PC-9 (cell line): ENCODE measurements around the gene SNRNP40. TPM values are rescaled to one million over a fixed set of nuclear protein-coding genes. Genes with fewer than 3 reads are reported as not detected.

Experiments
- BruUV-seq: library from RNA; stranded (reverse); fragments of 400-500 nt; replicated peaks from 2 replicates; lab custom pipeline; 2021; lab: Mats Ljungman, UMichigan
- CTCF ChIA-PET: fragments of 300-600 bp; sonication (Branson Sonifier 250); formaldehyde crosslinking; loops from one replicate; lab custom pipeline; 2022; ENCODE audit warnings: antibody characterized with exemption; lab: Charles Lee
- POLR2A ChIA-PET: fragments of 300-600 bp; sonication (Branson Sonifier 250); formaldehyde crosslinking; loops from one replicate; lab custom pipeline; 2022; ENCODE audit warnings: antibody characterized with exemption; ENCODE audit not compliant: unreplicated experiment; lab: Charles Lee
- DNase-seq, 2 experiments: peaks; one replicate each; pipeline versions ENCODE4 v3.0.0 to v3.0.0-alpha.2; 2015 to 2022; ENCODE audit warnings: mixed read lengths in 1 of 2
- H2AFZ ChIP-seq: fragments of 200-600 bp; sonication (generic); 2 replicates; pipeline ENCODE4 v1.8.1; 2017; ENCODE audit warnings: antibody characterized with exemption
- H3F3A ChIP-seq: fragments of 200-600 bp; sonication (generic); 2 replicates; pipeline ENCODE4 v1.8.1; 2017; ENCODE audit warnings: antibody characterized with exemption, mild to moderate bottlenecking, low read depth; ENCODE audit not compliant: insufficient read depth
- H3K27ac ChIP-seq: fragments of 200-600 bp; sonication (generic); 2 replicates; pipeline ENCODE4 v1.6.1; 2016; ENCODE audit warnings: mixed run types
- H3K27me3 ChIP-seq: fragments of 200-600 bp; sonication (generic); 2 replicates; pipeline ENCODE4 v1.6.1; 2016; ENCODE audit warnings: low read depth, mixed run types; ENCODE audit not compliant: insufficient read depth
- H3K36me3 ChIP-seq: fragments of 200-600 bp; sonication (generic); 2 replicates; pipeline ENCODE4 v1.6.1; 2016; ENCODE audit warnings: low read depth, mixed run types
- H3K4me1 ChIP-seq: fragments of 200-600 bp; sonication (generic); replicated peaks from 2 replicates; pipeline ENCODE4 v1.6.1; 2016; ENCODE audit warnings: mixed run types; ENCODE audit not compliant: insufficient read depth
- H3K4me2 ChIP-seq: fragments of 200-600 bp; sonication (generic); 2 replicates; pipeline ENCODE4 v1.6.1; 2017; ENCODE audit warnings: mixed run types
- H3K4me3 ChIP-seq: fragments of 200-600 bp; sonication (generic); 2 replicates; pipeline ENCODE4 v1.6.1; 2016; ENCODE audit warnings: mixed run types
- H3K79me2 ChIP-seq: fragments of 200-600 bp; sonication (generic); 2 replicates; pipeline ENCODE4 v1.6.1; 2017; ENCODE audit warnings: low read depth, mixed run types
- H3K9me2 ChIP-seq: fragments of 200-600 bp; sonication (generic); 2 replicates; pipeline ENCODE4 v1.8.1; 2017; ENCODE audit warnings: mild to moderate bottlenecking; ENCODE audit not compliant: insufficient read depth
- H3K9me3 ChIP-seq: fragments of 200-600 bp; sonication (generic); 2 replicates; pipeline ENCODE4 v1.8.1; 2016; ENCODE audit warnings: low read depth; ENCODE audit not compliant: insufficient read depth
- H4K20me1 ChIP-seq: fragments of 200-600 bp; sonication (generic); 2 replicates; pipeline ENCODE4 v1.8.1; 2017; ENCODE audit not compliant: insufficient read depth
- EZH2 ChIP-seq: fragments of 200-600 bp; sonication (generic); IDR thresholded peaks from 2 replicates; pipeline ENCODE4 v1.8.0; 2017; ENCODE audit warnings: antibody characterized with exemption, low read depth
- intact Hi-C: fragments of 100-400 bp; cut with micrococcal nuclease; formaldehyde crosslinking; loops from one replicate; pipeline ENCODE4 v1.10.0; 2022; ENCODE audit not compliant: unreplicated experiment
- total RNA-seq: library from RNA; stranded (reverse); gene quantifications from 2 replicates; pipeline ENCODE4 v1.2.3, GENCODE V29; 2021
- TF ChIP-seq, protein P1 (sequence below): fragments of 200-600 bp; sonication (generic); conservative IDR thresholded peaks from 2 replicates; pipeline ENCODE4 v1.6.1; 2017; ENCODE audit warnings: mixed run types, antibody characterized with exemption, mild to moderate bottlenecking, moderate library complexity

The SNRNP40 gene
- total RNA-seq, 1 experiment from 2014 or later, result 59.5 TPM

DNA sequence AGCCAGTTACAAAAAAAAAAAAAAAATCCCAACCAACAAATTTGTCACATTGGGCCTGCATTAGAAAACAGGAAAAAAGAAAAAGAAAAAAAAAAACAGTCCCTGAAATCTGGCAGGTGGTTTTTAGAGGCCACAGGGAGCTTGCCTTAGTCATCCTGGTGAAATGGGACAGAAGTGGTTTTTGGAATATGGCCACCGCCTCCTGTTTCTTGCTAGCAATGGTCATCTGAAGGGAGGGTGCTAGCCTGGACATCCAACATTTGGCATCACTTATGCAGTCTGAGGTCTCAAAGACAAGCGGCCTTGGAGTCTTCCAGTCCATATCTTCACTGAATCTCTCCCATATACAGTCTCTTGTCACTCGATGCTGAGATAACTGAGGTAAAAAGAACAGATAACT is 36.8 kb downstream of the SNRNP40 start:
- H3K27me3 ChIP-seq, result no peaks in the 10 kb centered on the region
- POLR2A ChIA-PET, result no interaction called here
- BruUV-seq, result no TSS peak
- no peak overlapping the region for H2AFZ ChIP-seq
- no peaks in the 10 kb centered on the region for H3F3A ChIP-seq
- no peak overlapping the region for H3K27ac ChIP-seq
- H3K4me1 ChIP-seq, result no peaks in the 10 kb centered on the region
- no peak overlapping the region for H3K4me3 ChIP-seq
- H3K79me2 ChIP-seq, result no peaks in the 10 kb centered on the region
- CTCF ChIA-PET, result no interaction called here
- H3K4me2 ChIP-seq, result no peak overlapping the region
- H3K36me3 ChIP-seq, result no peaks in the 10 kb centered on the region
- H3K9me3 ChIP-seq, result no peaks in the 10 kb centered on the region
- no peak for TF ChIP-seq EZH2
- TF ChIP-seq, protein P1, sequence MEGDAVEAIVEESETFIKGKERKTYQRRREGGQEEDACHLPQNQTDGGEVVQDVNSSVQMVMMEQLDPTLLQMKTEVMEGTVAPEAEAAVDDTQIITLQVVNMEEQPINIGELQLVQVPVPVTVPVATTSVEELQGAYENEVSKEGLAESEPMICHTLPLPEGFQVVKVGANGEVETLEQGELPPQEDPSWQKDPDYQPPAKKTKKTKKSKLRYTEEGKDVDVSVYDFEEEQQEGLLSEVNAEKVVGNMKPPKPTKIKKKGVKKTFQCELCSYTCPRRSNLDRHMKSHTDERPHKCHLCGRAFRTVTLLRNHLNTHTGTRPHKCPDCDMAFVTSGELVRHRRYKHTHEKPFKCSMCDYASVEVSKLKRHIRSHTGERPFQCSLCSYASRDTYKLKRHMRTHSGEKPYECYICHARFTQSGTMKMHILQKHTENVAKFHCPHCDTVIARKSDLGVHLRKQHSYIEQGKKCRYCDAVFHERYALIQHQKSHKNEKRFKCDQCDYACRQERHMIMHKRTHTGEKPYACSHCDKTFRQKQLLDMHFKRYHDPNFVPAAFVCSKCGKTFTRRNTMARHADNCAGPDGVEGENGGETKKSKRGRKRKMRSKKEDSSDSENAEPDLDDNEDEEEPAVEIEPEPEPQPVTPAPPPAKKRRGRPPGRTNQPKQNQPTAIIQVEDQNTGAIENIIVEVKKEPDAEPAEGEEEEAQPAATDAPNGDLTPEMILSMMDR, result no peak
- intact Hi-C loops, result no loop called here
- no peaks in the 10 kb centered on the region for H3K9me2 ChIP-seq
- no peaks in the 10 kb centered on the region for H4K20me1 ChIP-seq
- DNase-seq, result no peak

GRCh38 chr1:31258581-31258980 is 38.0 kb downstream of the SNRNP40 start:
- intact Hi-C loops, result no loop called here
- H3K9me2 ChIP-seq, result no peaks in the 10 kb centered on the region

GRCh38 chr1:31257213-31257612 is 39.4 kb downstream of the SNRNP40 start:
- CTCF ChIA-PET, result no interaction called here
- Histone ChIP-seq H3K9me2 (no peaks in the 10 kb centered on the region), H3K27me3 (no peaks in the 10 kb centered on the region), H3K36me3 (no peaks in the 10 kb centered on the region), H4K20me1 (no peaks in the 10 kb centered on the region), H3K4me1 (no peaks in the 10 kb centered on the region), H3F3A (no peaks in the 10 kb centered on the region), H2AFZ (no peak overlapping the region), H3K27ac (no peak overlapping the region), H3K4me3 (no peak overlapping the region), H3K79me2 (no peaks in the 10 kb centered on the region), H3K4me2 (no peak overlapping the region), H3K9me3 (no peaks in the 10 kb centered on the region)
- DNase-seq, result no peak
- POLR2A ChIA-PET, result interaction anchor here (0.7 kb wide), 1 partner anchor 79 kb away, joined by 5 read pairs; no protein-coding TSS in a partner anchor
- no peak for TF ChIP-seq EZH2
- TF ChIP-seq, protein P1, result no peak
- intact Hi-C loops, result no loop called here
- no TSS peak for BruUV-seq

More at GRCh38 chr1:31258581-31258980, 38.0 kb downstream of the SNRNP40 start:
- TF ChIP-seq, protein P1, result no peak
- TF ChIP-seq EZH2, result no peak
- ChIA-PET CTCF (no interaction called here), POLR2A (no interaction called here)
- Histone ChIP-seq H3K9me3 (no peaks in the 10 kb centered on the region), H4K20me1 (no peaks in the 10 kb centered on the region), H3K4me2 (no peak overlapping the region), H3K27me3 (no peaks in the 10 kb centered on the region), H3K4me3 (no peak overlapping the region), H2AFZ (no peak overlapping the region), H3K79me2 (no peaks in the 10 kb centered on the region), H3K36me3 (no peaks in the 10 kb centered on the region), H3F3A (no peaks in the 10 kb centered on the region), H3K27ac (no peak overlapping the region), H3K4me1 (no peaks in the 10 kb centered on the region)
- DNase-seq, result no peak
- BruUV-seq, result no TSS peak
